HCEC 1CT (cell line): ENCODE data around the gene FKTN.
"Not testable (repeated sequence)": the region's sequence is repeated elsewhere in the genome, so short reads cannot be mapped to it uniquely, and the experiment has no call there.

Source experiments
- DNase-seq: peaks from one replicate; pipeline ENCODE4 v3.0.0-alpha.2; 2017

Gene FKTN

DNA sequence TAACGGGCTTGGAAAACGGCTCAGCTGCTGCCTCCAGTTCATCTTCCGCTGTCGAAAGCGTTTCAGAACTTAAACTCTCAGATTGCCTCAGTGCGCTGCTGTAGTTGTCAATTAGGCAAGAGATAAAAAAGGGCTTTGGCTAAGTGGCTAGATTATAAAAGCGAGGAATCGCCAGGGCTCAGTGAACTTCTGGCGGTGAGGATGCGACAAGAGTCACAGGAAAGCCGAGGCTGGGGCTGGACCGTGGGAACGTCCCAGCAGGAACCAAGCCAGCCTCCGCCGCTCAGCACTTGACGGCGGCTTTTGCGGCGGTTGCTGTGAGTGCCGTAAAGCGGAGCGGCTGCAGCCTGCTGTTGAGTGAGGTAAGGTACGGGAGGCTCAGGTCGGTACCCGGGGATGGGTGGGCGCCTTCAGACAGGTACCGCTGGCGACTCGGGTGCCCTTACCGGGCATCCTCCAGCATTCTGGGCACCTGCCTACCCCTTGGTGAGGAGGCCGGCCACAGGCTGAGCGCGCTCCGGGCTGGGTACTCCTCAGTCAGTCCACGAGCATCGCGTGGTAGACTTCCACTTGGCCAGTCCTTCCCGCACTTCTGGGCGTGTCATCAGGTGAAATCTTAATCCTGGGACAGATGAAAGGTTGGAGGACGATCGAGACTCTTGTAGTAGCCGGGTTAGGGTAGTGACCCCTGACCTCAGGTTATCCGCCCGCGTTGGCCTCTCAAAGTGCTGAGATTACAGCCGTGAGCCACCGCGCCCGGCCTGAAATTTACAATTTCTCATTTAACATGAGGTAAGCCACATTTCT is at the start of gene FKTN:
Gene FKTN, plus strand, starts transcription at position 328 of the 807 bp plus-strand sequence. CDS start 16,902 bp downstream, outside the sequence.
- DNase-seq, result peak; percentile 82

DNA sequence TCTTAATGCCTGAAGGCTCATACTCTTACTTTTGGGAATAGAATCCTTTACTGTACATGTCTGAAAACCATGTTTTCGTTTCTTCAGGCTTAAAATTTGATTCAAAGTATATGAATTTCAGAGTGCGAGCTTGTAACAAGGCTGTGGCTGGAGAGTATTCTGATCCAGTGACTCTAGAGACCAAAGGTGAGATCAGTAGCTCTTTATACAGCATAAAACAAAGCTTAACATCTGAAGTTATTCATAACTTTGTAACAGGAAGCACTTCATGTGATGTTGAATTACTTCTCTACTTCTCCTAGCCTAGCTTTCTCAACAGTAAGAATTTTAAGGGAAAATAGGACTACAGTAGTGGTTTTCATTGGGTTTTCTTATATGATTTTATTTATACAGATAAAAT is 49.4 kb upstream of the FKTN start:
- no peak for DNase-seq

DNA sequence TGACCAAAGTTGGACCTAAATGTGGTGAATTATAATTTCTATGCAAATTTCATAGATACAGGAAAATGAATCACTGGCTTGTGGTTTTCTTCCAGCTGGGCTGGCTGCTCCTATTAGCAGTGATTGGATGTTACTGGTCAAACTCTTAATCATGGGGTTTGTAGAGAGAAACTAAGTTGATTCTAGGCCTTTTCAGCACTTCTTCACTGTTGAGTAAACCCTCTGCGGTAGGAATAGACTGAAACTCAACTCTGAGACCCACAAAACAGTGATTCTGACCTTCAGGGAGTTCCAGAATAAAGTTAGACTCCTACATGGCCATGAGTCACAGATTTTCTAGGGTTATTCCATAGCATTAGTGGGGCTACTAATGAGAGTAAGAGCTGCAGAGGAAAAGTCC is 47.9 kb upstream of the FKTN start:
- peak; percentile 93 for DNase-seq

DNA sequence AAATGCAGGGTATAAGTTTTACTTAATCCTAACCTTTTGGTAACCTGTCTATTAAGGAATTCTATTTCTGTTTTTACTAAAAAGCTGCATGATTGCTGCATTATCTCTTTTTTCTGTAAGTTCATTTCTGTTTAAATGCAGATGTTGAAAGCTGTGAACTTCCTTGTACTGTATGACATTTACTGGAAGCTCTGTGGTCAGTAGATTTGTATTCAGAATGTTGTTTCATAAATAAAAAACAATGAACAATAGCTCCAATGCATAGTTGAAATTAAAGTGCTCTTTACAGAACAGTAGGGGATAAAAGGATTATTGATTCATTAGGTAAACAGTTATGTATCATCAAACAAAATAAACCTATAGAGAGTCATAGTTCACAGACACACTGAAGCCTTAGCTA is 46.5 kb upstream of the FKTN start:
- no peak for DNase-seq

DNA sequence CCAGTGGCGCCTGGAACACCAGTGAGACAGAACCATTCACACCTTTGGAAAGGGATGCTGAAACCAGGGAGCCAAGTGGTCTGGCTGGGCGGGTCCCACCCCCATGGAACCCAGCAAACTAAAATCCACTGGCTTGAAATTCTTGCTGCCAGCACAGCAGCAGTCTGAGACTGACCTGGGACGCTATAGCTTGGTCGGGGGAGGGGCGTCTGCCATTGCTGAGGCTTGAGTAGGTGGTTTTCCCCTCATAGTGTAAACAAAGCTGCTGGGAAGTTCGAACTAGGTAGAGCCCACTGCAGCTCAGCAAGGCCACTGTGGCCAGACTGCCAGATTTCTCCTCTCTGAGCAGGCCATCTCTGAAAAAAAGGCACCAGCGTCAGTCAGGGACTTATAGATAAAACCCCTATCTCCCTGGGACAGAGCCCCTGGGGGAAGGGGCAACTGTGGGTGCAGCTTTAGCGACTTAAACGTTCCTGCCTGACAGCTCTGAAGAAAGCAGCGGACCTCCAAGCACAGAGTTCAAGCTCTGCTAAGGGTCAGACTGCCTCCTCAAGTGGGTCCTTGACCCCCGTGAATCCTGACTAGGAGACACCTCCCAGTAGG is 42.0 kb upstream of the FKTN start:
- no peak for DNase-seq

DNA sequence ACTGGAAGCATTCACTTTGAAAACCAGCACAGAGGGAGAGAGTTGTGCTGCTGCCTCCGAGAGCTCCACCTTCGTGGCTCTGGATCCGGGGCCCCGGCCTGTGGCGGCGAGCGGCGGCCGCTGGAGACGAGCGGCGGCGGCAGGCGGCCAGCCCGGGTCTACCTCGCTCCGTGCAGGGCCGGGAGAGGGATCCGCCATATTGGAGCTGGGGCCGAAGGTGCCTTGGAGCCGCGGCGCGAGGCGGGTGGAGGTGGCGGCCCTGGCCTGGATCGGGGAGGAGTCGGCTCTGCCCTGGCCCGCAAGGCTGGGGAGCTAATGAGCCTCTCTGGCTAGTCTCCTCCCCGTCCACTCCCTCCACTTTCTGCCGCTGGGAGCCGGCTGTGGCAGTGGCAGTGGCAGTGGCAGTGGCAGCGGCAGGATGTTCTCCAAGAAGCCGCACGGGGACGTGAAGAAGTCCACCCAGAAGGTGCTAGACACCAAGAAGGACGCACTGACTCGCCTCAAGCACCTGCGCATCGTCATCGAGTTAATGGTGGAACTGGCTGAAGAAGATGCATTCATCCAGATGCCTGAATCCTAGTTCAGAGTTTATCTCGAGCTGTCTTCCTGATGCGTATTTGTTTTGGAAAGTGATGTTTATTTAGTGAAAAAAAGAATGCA is 38.1 kb upstream of the FKTN start:
- DNase-seq, result not testable (repeated sequence)

DNA sequence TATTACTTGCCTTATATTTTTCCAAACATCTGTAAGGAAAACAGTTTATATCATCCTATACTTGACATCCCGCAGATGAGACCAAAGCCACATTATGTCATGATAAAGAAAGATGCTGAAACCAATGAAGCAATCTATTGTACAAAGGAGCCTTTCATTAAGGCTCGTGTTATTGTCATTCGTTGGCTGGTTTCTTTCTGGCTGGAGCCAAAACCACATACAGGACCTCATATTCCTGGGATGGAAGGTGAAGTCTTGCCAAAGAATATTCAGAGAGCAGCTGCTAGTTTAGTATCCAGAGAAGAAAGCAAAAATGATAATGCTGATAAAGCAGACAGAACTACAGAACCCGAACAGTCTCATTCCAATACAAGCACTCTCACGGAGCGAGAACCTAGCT is 36.9 kb upstream of the FKTN start:
- not testable (repeated sequence) for DNase-seq

DNA sequence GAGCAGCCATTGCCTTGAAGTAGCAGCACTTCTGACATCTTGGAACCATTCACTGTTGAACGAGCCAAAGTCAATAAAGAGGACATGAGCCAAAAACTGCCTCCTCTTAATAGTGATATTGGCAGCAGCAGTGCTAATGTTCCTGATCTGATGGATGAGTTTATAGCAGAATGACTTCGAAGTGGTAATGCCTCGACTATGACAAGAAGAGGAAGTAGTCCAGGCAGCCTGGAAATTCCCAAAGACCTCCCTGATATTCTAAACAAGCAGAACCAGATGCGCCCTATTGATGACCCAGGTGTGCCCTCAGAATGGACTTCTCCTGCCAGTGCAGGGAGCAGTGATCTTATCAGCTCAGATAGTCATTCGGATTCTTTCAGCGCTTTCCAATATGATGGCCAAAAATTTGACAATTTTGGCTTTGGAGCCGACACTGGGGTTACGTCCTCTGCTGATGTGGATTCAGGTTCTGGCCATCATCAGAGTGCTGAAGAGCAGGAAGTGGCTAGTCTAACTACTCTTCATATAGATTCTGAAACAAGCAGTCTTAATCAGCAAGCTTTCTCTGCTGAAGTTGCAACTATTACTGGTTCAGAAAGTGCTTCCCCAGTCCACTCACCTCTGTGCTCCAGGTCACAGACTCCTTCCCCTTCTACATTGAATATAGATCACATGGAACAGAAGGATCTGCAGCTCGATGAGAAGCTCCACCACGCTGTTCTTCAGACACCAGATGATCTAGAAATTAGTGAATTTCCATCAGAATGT is 35.1 kb upstream of the FKTN start:
- not testable (repeated sequence) for DNase-seq

DNA sequence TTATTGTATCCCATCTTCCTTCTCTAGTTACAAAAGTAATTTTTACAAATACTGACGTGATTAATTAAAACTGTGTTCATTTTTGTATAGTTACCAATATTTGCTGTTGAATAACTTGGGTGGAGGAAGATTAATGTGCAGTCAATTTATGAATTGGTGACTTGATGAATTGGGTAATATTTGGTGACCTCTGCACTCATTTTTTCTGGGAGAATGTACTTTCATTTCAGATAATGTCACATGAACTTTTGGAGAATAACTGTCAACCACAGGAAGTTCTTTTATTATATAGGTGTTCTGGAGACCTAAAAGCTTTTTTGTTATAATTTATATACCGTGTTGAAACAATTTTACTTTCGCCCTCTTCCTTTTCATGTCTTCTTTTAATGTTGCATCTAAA is 26.4 kb upstream of the FKTN start:
- DNase-seq, result no peak

DNA sequence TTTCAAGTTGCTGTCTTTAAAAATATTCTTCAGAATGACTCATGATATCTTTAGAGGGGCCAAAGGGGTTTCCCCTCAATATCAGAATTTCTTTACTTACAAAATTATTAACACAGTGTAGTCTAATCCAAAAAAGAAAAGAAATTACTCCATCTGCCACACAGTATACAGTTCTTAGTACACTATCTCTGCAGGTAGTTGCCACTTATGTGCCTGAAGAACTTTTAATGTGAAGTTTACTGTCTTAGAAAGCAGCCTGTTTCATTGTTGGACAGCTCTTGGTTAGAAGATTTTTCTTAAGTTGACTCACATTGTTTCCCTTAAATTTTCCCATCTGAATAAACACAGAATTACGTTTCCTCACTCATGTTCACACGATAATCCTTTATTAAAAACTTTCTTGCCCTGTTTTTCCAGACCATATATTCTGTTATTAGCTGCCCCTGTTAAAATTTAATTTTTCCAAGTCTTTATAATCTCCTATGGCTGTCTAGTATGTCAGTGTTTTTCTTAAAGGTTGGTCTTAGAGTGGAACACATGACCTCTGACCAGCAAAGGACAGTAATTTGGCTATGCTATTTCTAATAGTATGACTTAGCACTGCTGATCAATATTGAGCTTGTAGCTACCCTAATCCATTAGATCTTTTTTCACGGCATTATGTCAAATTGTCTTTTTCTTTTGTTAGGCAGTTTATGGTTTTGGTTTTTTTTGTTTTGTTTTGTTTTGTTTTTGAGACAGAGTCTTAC is 21.8 kb upstream of the FKTN start:
- no peak for DNase-seq

DNA sequence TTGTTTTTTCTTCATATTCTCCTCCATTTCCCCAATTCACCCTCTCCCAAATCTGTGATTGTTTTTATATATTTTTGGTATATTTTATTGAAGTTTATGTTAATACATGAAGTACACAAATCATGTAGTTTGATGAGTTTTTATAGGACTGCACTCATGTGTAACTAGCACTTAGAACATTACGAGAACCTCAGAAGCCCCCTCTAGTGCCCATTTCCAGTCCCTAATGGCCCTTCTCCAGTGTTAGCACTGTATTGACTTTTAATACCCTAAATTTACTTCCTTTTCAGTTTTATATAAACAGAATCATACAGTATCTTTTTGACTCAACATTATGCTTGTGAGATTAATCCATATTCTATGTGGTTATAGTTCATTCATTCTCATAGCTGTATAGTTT is 18.5 kb upstream of the FKTN start:
- no peak for DNase-seq

DNA sequence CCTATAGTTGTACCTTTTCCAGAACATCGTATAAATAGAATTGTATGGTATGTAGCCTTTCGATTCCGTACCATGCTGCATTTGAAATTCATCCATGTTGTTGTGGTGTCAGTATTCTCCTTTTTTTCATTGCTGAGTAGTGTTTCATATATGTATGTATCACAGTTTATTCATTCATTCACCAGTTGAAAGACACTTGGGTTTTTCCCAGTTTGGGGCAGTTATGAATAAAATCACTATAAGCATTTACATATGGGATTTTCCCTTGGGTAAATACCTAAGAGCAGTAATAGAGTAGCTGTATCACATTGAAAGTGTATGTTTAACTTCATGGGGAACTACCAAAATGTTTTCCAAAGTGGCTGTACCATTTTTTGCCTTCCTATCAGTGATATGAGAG is 16.1 kb upstream of the FKTN start:
- no peak for DNase-seq

DNA sequence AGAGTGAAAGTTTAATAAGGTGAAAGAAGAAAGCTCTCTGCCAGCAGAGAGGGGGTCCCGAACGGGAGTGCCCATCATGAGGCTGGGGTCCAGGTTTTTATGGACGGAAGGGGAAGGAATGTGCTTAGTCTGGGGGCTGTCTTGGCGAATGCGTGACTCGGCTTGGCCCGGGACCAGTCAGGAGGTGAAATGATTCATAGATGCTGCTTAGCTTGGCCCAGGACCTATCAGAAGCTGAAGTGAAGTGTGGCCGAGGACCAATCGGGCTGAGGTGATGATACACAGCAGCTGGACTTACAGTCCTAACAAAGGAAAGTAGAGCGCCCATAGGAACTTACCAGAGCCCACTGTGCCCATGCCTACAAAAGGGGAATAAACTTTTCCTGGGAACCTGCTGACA is 3.9 kb upstream of the FKTN start:
- DNase-seq, result no peak

DNA sequence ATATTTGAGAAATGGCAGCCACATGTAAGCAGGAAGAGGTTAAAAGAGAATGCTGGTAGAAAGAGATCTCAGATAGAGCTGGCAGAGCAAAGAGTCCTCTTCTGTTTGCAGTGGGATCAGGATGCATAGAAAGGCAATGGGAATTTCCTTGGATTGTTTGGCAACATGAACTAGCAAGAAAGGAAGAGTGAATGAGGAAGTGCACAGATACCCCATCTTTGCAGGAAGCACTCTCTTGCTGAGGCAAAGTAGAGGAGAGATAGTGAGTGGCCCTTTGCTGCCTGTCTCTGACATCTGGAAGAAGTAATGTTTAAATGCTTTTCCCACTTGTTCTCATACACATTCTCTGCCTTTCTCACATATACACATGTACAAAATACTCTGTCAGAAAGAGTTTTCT is 14.5 kb downstream of the FKTN start:
- no peak for DNase-seq

DNA sequence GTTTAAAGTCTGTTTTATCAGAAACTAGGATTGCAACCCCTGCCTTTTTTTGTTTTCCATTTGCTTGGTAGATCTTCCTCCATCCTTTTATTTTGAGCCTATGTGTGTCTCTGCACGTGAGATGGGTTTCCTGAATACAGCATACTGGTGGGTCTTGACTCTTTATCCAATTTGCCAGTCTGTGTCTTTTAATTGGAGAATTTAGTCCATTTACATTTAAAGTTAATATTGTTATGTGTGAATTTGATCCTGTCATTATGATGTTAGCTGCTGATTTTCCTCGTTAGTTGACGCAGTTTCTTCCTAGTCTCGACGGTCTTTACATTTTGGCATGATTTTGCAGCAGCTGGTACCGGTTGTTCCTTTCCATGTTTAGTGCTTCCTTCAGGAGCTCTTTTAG is 22.0 kb downstream of the FKTN start:
- not testable (repeated sequence) for DNase-seq

DNA sequence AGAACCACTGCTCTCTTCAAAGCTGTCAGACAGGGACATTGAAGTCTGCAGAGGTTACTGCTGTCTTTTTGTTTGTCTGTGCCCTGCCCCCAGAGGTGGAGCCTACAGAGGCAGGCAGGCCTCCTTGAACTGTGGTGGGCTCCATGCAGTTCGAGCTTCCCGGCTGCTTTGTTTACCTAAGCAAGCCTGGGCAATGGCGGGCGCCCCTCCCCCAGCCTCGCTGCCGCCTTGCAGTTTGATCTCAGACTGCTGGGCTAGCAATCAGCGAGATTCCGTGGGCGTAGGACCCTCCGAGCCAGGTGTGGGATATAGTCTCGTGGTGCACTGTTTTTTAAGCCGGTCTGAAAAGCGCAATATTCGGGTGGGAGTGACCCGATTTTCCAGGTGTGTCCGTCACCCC is 23.6 kb downstream of the FKTN start:
- not testable (repeated sequence) for DNase-seq

DNA sequence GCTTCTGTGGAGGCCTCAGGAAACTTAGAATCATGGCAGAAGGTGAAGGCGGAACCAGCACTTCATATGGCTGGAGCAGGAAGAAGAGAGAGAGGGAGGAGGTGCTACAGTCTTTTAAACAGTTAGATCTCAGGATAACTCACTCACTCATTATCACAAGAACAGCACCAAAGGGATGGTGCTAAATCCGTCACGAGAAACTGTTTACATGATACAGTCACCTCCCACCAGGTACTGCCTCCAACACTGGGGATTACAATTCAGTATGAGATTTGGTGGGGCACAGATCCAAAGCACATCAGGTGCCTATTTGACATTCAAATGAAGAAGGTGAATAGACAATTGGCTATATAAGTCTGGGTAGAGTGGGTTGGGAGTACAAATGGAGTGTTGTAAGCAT is 35.2 kb downstream of the FKTN start:
- DNase-seq, result no peak

DNA sequence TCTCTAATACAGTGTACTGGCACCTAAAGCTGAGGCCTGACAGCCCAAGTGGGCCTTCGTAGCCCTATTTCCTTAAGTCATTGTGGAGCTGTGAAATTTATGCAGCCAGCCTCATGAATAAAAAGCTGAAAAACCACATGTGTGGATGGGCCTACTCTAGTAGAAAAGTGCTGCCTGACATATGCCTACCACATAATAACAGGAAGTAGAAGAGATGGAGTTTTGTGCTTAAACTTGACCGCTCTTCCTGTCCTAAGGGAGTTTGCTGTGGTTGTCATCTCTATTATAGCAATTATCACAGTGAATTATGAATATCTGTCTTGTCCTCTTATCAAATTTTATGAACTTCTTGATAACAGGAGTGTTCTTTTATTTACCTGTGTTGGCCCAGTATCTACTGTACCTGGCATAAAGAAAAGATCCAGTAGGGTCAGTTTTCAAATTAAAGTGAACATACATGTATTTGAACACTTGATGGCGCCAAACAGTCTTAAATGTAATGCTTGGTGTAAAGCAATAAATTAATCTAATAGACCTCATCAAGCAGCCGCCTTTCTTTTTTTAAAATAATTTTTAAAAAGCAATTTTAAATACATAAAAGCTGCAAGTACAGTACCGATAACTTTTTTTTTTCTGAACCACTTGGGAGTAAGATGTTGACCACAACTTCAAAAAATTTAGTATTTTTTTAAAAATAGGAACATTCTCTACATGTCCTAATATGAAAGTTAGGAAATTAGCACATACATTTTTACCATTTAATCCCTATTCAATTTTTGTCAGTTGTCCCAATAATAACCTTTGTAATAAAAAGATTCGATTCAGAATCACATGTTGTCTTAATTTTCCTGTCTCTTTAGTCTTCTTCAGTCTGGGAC is 51.0 kb downstream of the FKTN start:
- DNase-seq, result peak; percentile 51

DNA sequence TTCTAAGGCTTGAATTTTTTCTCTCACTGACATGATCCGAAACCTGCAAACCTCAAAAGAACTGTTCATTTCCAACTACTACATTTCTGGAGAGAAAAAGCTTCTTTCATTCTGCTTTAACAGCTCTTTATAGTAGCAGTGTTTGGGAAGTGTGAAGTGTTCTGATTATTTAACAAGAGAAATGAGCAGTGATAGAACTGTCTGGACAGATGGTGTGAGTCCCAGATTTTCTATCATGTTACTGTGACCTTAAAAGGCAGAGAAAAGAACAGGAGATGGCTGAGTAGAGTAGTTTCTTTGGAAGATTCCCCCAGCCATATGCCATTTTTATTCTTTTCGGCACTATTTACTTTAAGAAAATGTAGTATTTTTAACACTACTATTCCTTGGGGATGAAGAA is 63.1 kb downstream of the FKTN start:
- no peak for DNase-seq

DNA sequence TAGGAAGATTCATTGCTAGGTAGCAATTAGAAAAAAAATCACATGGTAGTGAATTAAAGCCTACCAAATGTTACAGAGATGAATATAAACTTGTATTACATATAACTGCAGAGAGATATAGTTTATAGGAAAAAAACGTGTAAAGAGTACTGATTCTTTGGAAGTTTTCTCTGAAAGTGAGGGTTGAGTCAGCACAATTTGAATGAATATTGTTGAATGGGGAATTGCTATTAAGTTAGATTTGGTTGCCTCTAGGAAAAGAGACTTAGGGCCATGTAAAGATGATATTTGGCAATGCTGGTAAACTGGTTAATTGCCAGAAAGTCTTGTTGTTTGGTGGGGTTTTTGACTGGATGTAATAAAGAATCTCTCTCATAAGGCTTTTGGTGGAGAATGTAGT is 67.2 kb downstream of the FKTN start:
- DNase-seq, result no peak

DNA sequence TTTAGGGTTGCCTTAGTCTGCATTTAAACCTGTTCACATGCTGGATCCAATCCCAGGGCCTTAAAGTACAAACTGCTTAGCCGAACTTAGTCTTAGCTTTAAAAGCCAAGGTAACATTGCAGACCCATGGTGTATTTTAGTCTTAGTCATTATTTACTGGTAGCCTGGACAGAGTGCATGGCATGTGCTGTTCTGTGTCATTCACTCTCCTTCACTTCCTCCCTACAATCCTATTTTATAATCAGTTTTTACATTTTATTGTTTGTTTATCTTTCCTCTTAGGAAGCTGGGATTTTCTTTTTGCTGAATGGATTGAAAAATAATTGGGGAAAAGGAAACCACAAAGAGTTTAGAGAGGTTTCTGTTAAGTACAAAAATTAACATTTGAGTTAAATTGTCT is 74.9 kb downstream of the FKTN start:
- DNase-seq, result no peak

DNA sequence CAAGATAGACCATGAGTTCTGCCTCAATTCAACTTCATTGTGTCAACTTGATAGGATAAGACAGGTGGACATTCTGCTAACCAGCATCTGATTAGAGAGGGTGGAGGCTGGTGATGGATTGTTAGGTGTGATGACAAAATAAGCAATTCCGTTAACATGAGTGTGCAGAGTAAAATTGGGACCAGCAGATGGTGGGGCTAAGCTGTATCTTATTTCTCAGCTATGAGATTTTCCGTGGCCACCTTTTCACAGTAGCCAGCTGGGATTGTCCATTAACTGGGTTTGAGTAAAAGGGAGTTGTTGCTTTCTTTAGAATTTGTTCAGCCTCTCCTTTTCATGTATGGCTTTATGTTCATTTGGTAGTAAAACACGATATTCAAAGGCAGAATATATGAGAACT is 75.5 kb downstream of the FKTN start:
- DNase-seq, result no peak
